ENCODE results near the gene ZNF782. TPM values are rescaled to one million over a fixed set of nuclear protein-coding genes. Genes with fewer than 3 reads are reported as not detected.
A peak's percentile ranks its signal among the peaks of the same experiment; 100 is the strongest.

ZNF782 gene
- polyA plus RNA-seq, 1 of the 3 experiments (the other 2 are of a cell fraction), result 1.3 TPM

- Histone ChIP-seq H3K36me3 (replicated peaks in 1 of 2; ENCODE audit: control insufficient read depth in 1 of 2, insufficient read depth in 2 of 2, low read length in 1 of 2) (no peaks in the 10 kb centered on the region), H3K9ac (no peak overlapping the region), H3K27me3 (ENCODE audit: insufficient read depth) (no peaks in the 10 kb centered on the region), H3K4me1 (ENCODE audit: control insufficient read depth in 1 of 2, insufficient read depth in 2 of 2, low read depth in 1 of 2, low read length in 1 of 2) (no peaks in the 10 kb centered on the region; a peak in 1 of 4 replicates), H3K4me3 (ENCODE audit: low read depth in 2 of 2, low read length in 1 of 2) (no peak overlapping the region), H3K9me2 (no peaks in the 10 kb centered on the region), H3F3A (replicated peaks; ENCODE audit: insufficient read depth) (no peaks in the 10 kb centered on the region), H3K4me2 (no peak overlapping the region), H2AFZ (ENCODE audit: low read depth) (no peak overlapping the region), H3K79me2 (ENCODE audit: insufficient read depth) (no peaks in the 10 kb centered on the region), H3K27ac (ENCODE audit: low read depth in 2 of 2, low read length in 1 of 2) (no peak overlapping the region), H4K20me1 (ENCODE audit: insufficient read depth) (no peaks in the 10 kb centered on the region), H3K9me3 (no peaks in the 10 kb centered on the region)
- 60% methylated on average over 1 of the region's 1 CpG for WGBS (ENCODE audit: low lambda C conversion rate)
- POLR2A ChIA-PET, result no interaction called here
- no peak for TF ChIP-seq RFX5 (IDR thresholded peaks at IDR 0.05; ENCODE audit: low read length)
- TF ChIP-seq MEF2A (IDR thresholded peaks at IDR 0.05; ENCODE audit: borderline replicate concordance, low read depth), result no peak
- no peak for TF ChIP-seq EZH2phosphoT487 (IDR thresholded peaks at IDR 0.05; ENCODE audit: borderline replicate concordance, low read depth)
- no peak for TF ChIP-seq FOXM1 (IDR thresholded peaks at IDR 0.05; ENCODE audit: low read depth)
- TF ChIP-seq CTCF (IDR thresholded peaks at IDR 0.05), result no peak
- no peak for TF ChIP-seq SMC3 (IDR thresholded peaks at IDR 0.05; ENCODE audit: low read depth, low read length)
- no peak for TF ChIP-seq IRF3 (IDR thresholded peaks at IDR 0.05; ENCODE audit: low read depth, low read length)
- no peak for TF ChIP-seq FOSL2 (IDR thresholded peaks at IDR 0.05; ENCODE audit: borderline replicate concordance, low read depth)
- no peak for TF ChIP-seq POLR2AphosphoS5 (IDR thresholded peaks at IDR 0.05; ENCODE audit: low read depth, low read length)
- TF ChIP-seq TEAD4 (IDR thresholded peaks at IDR 0.05; ENCODE audit: borderline replicate concordance, insufficient read depth), result no peak
- no peak for TF ChIP-seq ZBTB33 (IDR thresholded peaks at IDR 0.05; ENCODE audit: borderline replicate concordance, low read depth)
- no peak for DNase-seq
- CTCF ChIA-PET, result interaction anchor here (1.1 to 1.6 kb wide), 2 partner anchors 8 to 27 kb away, joined by 4 to 8 read pairs; no protein-coding TSS in a partner anchor
Observed at GRCh38 chr9:96883922-96884321, 29.6 kb upstream of the ZNF782 start.

- DNase-seq, result peak; percentile 33
- Histone ChIP-seq H3K27ac (ENCODE audit: low read depth in 2 of 2, low read length in 1 of 2) (no peak overlapping the region), H2AFZ (ENCODE audit: low read depth) (no peak overlapping the region), H3K4me2 (no peak overlapping the region), H3K4me1 (ENCODE audit: control insufficient read depth in 1 of 2, insufficient read depth in 2 of 2, low read depth in 1 of 2, low read length in 1 of 2) (peaks cover 0 to 4% of the 10 kb centered on the region in 2 experiments; a peak in 2 of 4 replicates), H3F3A (replicated peaks; ENCODE audit: insufficient read depth) (peaks cover 3% of the 10 kb centered on the region), H3K9ac (no peak overlapping the region), H3K79me2 (ENCODE audit: insufficient read depth) (no peaks in the 10 kb centered on the region), H3K9me2 (no peaks in the 10 kb centered on the region), H3K4me3 (ENCODE audit: low read depth in 2 of 2, low read length in 1 of 2) (no peak overlapping the region), H4K20me1 (ENCODE audit: insufficient read depth) (no peaks in the 10 kb centered on the region), H3K27me3 (ENCODE audit: insufficient read depth) (no peaks in the 10 kb centered on the region), H3K36me3 (replicated peaks in 1 of 2; ENCODE audit: control insufficient read depth in 1 of 2, insufficient read depth in 2 of 2, low read length in 1 of 2) (no peaks in the 10 kb centered on the region), H3K9me3 (no peaks in the 10 kb centered on the region)
- POLR2A ChIA-PET, result no interaction called here
- 88% methylated on average over 11 of the region's 43 CpGs for WGBS (ENCODE audit: low lambda C conversion rate)
- CTCF ChIA-PET, result no interaction called here
- no peak for TF ChIP-seq FOSL2 (IDR thresholded peaks at IDR 0.05; ENCODE audit: borderline replicate concordance, low read depth)
- TF ChIP-seq NFIC (IDR thresholded peaks at IDR 0.05; ENCODE audit: borderline replicate concordance), result no peak
- no peak for TF ChIP-seq MXI1 (IDR thresholded peaks at IDR 0.05; ENCODE audit: low read depth, low read length)
- no peak for TF ChIP-seq JUND (IDR thresholded peaks at IDR 0.05)
- no peak for TF ChIP-seq POLR2AphosphoS5 (IDR thresholded peaks at IDR 0.05; ENCODE audit: low read depth, low read length)
- TF ChIP-seq TAF1 (IDR thresholded peaks at IDR 0.05; ENCODE audit: borderline replicate concordance, low read depth, low read length), result no peak
- no peak for TF ChIP-seq FOXM1 (IDR thresholded peaks at IDR 0.05; ENCODE audit: low read depth)
- TF ChIP-seq TEAD4 (IDR thresholded peaks at IDR 0.05; ENCODE audit: borderline replicate concordance, insufficient read depth), result no peak
- TF ChIP-seq RAD21 (IDR thresholded peaks at IDR 0.05; ENCODE audit: low read length), result no peak
- TF ChIP-seq ZBTB33 (IDR thresholded peaks at IDR 0.05; ENCODE audit: borderline replicate concordance, low read depth), result no peak
- TF ChIP-seq YY1 (IDR thresholded peaks at IDR 0.05; ENCODE audit: low read depth), result no peak
- TF ChIP-seq SIN3A (IDR thresholded peaks at IDR 0.05; ENCODE audit: borderline replicate concordance, low read depth, low read length), result no peak
- TF ChIP-seq RCOR1 (IDR thresholded peaks at IDR 0.05; ENCODE audit: low read length), result no peak
- no peak for TF ChIP-seq NRF1 (IDR thresholded peaks at IDR 0.05; ENCODE audit: low read depth, low read length)
Observed at GRCh38 chr9:96877269-96877668, 23.0 kb upstream of the ZNF782 start.
